HG02970 (cell line): ENCODE measurements around the gene S100B.

ENCODE experiments used
- ATAC-seq: cut with Tn5 transposase; IDR thresholded peaks from one replicate; pipeline ENCODE4 v1.9.1; 2021; ENCODE audit warnings: mild to moderate bottlenecking, moderate library complexity, moderate number of reproducible peaks; ENCODE audit not compliant: unreplicated experiment, low FRiP score

Gene S100B

DNA sequence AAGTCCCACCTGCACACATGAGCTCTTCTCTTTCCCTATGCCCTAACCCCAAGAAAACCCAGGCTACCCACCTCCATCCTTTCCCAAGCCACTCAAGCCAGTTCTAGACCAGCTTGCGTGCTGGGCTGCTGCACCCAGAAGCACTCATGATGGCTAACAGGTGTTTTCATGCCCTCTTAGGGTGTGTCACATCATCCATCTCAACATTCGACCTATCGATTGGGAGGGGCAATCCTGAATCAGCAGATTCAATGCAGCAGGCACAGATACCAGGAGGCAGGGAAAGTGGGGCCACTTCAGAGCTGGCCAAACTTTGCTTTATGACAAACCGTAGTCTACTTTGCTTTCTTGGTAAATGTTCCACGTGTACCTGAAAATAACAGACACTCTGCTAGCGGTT lies 24.0 kb upstream of the S100B start:
- no peak for ATAC-seq

DNA sequence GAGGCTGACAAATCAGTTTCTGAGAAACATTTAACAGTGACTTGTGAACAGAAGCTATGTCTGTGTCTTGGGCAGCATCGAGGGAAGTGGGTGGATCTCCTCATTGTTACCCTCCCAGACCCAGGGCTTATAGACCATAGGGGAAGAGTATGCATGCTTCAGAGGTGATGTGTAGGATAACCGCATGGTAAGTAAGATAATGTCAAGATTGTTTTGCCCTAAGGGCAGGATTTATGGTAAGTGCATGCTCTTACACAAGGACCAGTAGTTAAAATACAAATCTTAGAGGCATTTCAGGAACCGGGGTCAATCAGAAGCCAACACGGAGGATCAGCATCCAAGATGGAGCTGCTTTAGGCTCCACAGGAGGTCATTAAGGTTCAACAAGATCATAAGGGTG lies 22.8 kb upstream of the S100B start:
- ATAC-seq: no peak

DNA sequence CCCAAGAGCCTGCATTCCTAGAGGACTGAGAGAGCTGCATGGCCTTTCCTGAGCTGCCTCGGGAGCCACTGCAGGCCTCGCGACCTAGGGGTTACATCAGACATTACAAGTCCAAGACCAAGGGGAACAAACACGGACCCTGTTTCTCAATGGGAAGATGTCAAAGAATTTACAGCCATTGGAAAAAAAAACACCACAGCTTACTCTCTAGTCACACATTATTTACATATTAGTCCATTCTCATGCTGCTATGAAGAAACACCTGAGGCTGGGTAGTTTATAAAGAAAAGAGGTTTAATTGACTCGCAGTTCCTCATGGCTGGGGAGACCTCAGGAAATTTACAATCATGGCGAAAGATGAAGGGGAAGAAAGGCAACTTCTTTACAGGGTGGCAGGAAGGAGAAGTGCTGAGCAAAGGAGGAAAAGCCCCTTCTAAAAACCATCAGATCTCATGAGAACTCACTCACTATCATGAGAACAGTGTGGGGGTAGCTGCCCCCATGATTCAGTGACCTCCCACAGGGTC lies 22.2 kb upstream of the S100B start:
- ATAC-seq: no peak

DNA sequence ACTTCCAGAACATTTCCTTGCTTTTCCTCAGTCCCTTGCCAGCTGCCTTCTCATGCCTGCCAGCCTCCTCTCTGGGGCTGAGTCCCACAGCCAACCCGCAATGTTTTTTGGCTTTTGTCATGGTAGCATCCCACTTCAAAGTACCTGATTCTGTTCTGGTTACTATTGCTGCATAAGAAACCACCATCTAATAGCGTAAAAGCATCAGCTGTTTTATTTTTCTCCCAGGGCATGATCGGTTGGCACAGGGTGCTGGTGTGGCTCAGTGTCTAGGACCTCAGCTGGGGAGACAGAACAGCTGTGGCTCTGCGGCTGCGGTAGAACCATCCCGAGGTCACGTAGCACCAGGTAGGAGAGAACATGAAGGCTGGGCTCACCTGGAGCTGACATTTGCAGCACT lies 21.7 kb upstream of the S100B start:
- no peak for ATAC-seq

DNA sequence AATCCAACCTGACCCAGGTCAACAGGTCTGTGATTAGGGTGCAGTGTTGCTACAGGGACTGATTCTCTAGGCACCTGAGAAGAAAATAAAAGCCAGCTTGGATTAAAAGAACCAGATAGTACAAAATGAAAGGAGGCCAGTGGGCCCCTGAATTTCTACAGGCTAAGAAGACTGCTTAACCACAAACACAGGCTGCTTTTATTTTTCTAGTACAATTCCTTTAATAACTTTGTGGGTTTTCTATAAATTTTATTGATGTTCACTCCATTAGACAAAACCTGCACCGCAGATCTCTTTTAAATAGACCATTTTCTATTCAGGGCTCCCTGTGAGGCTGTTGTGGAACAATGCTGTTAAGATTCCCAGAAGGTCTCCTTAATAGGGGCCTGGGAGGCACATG lies 20.9 kb upstream of the S100B start:
- no peak for ATAC-seq

DNA sequence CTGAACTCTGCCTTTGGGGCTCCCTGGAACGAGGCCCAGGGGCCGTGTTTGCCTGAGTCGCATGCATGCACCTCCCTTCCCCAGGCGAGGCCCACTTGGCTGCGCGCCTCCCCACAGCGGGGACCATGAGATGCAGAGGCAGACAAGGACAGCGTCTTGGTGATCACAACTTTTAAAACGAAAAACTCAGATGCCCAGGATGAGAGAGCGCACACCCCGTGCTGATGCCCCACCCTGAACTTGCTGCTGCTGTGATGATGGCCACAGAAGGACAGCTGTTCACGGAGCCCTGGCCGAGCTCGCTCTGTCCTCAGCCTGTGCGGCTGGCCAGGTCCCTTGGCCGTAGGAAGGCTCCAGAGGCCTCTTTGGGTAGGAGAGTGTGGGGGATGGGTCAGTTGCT lies 19.2 kb upstream of the S100B start:
- ATAC-seq: no peak

DNA sequence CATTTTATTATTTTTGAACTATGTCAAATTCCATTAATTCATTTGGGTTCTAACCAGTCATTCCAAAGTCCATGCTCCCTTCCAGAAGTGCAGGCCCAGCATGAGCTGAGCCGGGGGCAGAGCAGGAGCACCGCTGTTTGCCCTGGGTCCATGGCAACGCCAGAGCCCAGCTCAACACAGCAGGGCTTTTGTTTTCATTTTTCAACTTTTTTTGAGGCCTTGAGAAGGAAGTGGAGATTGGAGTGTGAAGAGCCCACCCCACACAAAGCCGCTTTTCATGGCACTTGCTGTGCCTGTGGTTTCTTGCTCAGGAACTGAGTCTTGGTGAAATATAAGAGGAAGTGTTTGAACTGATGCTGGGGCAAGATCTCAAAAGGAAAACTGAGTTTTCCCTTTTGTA lies 17.3 kb upstream of the S100B start:
- no peak for ATAC-seq

DNA sequence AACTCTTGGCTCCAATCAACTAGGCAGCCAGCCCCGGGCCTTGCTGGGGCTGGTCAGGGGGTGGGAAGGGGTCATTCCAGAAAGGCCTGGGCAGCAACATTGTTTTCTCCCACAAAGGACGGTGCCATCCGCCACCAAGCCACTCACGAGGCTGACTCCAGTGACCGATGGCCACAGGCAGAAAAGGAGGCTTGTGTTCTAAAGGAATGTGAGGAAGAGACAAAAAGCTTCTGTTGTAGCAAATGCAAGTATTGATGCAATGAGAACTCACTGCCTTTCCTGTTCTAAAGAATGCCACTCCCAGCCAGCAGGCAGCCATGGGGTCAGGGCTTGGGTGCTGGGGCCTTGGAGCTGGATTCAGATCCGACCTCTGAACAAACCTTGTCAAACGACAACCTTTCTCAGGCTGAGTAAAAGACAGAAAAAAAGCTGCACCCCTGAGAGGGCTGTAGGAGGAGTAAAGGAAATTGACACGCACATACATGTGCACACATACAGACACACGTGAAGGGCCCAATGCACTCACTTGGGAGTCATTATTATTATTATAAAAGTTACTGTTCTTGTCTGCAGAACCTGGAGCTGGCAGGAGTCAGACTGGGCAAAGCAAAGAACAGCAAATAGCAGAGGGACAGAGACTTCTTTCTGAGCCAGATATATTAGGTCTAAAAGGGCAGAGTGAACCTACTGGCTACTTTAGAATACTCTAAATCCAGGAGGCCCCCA lies 16.7 kb upstream of the S100B start:
- ATAC-seq: no peak

DNA sequence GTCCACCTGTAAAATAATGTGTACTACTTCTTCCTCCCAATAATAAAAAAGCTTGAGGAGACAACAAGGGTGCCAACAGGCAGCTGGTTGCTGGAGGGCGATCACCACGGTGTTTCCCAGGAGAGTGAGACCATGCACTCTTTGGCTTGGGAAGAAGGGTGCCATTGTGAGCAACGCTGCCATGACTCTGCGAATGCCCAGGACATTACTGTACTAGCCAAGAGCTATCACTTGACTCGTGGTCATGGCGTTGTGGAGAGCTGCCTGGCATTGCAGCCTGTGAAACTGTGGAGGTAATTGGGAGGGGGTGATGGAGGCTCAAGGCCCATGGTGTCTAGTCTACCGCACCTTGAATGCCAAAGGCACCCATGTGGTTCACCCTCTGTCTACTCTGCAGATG lies 16.0 kb upstream of the S100B start:
- no peak for ATAC-seq

DNA sequence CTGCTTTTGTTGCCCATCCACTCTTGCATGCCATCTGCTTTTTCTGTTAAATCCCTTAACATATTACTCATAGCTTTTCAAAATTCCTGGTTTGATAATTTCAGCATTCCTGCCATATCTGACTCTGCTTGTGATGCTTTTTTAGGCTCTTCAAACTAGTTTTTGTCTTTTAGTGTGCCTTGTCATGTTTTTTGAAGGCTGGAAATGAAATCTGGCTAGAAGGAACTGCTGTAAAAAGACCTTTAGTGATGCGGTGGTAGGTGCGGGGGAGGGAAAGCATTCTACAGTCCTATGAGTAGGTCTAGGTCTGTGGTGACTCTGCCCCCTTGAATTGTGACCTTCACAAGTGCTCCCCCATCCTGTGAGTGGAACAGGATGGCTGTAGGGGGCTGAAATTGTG lies 15.0 kb upstream of the S100B start:
- ATAC-seq: no peak

DNA sequence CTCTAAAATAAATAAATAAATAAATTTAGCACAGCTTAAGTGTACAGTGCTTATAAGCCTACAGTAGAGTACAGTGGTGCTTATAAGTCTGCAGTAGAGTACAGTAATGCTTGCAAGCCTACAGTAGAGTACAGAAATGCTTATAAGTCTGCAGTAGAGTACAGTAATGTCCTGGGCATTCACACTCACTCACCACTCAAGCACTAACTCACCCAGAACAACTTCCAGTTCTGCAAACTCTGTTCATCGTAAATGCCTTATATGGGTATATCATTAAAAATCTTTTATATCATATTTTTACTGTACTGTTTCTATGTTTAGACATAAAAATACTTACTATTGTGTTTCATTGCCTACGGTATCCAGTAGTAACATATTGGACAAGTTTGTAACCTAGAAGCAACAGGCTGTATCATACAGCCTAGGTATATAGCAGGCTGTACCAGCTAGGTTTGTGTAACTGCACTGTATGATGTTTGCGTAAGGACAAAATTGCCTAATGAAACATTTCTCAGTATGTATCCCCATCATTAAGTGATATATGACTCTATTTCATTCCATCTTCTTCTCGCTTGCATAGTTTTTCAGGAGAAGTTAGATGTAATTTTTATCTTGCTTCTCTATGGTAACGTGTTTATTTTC lies 14.0 kb upstream of the S100B start:
- ATAC-seq: no peak

DNA sequence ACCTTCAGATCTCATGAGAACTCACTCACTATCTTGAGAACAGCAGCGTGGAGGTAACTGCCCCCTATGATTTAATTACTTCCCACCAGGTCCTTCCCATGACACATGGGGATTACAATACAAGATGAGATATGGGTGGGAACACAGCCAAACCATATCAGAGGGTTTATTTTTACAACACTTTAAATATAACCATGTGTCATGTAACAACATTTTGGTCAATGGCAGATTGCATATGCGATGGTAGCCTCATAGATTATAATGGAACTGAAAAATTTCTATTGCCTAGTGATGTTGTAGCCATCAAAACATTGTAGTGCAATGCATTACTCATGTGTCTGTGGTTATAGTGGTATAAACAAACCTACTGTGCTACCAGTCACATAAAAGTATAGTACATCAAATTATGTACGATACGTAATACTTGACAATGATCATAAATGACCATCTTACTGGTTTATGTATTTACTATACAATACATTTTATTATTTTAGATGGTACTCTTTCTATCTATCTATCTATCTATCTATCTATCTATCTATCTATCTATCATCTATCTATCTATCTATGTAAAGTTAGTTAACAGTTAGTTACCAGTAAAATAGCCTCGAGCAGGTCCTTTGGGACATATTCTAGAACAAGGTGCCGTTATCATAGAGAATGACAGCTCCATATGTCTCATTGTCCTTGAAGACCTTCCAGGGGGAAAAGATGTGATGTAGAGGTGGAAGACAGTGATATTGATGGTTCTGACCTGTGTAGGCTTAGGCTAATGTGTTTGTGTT lies 12.6 kb upstream of the S100B start:
- no peak for ATAC-seq

DNA sequence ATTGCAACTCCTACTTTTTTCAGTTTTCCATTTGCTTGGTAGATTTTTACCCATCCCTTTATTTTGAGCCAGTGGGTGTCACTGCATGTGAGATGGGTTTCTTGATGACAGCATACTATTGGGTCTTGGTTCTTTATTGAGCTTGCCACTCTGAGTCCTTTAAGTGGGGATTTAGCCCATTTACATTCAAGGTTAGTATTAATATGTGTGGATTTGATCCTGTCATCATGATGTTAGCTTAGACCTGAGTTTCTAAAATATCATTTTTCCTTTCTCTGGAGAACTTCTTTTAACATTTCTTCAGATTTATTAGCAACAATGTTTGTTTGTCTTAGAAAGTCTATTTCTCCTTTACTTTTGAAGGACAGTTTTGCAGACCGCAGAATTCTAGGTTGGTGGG lies 11.8 kb upstream of the S100B start:
- no peak for ATAC-seq

DNA sequence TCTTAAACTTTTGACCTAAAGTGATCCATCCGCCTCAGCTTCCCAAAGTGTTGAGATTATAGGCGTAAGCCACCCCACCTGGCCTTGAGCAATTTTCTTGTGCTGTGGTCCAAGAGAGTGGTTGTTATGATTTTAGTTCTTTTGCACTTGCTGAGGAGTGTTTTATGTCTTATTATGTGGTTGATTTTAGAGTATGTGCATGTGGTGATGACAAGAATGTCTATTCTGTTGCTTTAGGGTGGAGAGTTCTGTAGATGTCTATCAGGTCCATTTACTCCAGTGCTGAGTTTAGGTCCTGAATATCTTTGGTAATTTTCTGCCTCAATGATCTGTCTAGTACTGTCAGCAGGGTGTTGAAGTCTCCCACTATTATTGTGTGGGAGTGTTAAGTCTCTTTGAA lies 11.2 kb upstream of the S100B start:
- ATAC-seq: no peak

DNA sequence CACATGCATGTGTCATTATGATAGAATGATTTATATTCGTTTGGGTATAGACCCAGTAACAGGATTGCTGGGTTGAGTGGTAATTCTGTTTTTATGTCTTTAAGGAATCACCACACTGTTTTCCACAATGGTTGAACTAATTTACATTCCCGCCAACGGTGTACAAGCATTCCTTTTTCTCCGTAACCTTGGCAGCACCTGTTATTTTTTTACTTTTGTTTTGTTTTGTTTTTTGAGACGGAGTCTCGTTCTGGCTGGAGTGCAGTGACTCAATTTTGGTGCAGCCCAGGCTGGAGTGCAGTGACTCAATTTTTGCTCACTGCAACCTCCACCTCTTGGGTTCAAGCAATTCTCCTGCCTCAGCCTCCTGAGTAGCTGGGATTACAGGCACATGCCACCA lies 8.5 kb upstream of the S100B start:
- ATAC-seq: no peak

DNA sequence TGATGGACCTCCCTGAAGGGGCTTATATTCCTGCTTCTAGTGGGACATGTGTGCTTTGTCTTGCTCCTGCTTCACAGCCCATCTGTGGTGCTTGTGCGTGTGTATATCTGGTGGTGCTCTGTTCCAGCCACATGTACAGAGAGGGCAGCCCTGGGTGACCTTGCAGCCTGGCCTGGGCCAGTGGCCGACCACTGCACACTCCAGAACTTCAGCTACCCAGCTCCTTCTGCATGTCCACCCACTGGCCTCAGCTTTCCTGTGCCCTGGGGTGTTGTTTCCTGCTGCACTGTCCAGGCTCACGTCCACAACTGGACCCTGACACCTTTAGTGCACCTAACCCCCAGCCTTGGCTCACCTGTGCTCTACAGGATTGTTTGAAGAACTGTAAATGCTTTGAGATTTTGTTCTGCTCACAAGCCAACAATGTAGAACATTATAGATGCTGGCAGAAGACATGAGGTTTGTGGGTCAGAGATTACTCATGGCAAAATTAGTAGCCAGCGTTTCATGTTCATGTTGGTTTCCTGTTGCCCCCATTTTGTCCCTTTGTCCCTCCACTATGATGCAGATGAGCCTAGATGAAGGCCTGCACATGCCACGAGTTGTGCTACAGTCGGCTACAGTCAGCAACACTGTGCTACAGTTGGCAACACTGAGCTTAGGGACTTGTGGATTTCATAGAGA lies 5.3 kb upstream of the S100B start:
- no peak for ATAC-seq

DNA sequence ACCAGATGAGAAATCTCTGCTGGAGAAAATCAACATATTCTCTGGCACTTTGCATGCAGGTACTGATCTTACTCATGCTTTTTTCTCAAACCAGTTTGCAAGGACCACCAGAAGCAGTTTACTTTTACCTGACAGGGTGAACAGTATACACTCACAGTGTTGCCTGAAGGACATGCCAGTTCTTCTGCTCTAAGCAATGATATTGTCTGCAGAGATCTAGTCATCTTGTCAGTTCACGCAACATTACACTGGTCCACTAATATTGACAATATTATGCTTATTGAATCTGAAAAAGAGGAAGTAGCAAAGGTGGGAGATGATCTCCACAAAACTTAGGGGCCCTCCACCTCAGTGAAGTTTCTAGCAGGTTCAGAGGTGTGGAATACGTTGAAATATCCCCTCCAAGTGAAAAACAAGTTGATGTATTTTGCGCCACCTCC lies 3.8 kb upstream of the S100B start:
- no peak for ATAC-seq

DNA sequence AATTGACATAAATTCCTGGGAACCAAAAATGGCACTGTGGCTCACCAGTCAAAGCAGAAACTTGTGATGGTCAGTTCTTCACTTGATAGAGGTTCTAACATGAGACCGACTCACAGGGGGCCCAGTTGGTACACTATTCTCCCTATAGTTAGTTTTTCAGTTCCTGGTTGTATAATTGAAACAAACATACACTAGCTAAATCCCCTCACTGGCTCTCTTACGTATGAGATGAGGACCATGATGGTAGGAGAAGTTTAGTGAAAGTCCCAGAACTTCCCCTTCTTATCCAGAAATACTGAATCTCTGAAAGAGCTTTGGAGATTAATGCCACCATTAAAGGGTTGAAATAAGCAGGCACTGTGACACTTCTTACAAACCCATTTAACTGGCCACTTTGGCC lies 2.8 kb upstream of the S100B start:
- no peak for ATAC-seq

DNA sequence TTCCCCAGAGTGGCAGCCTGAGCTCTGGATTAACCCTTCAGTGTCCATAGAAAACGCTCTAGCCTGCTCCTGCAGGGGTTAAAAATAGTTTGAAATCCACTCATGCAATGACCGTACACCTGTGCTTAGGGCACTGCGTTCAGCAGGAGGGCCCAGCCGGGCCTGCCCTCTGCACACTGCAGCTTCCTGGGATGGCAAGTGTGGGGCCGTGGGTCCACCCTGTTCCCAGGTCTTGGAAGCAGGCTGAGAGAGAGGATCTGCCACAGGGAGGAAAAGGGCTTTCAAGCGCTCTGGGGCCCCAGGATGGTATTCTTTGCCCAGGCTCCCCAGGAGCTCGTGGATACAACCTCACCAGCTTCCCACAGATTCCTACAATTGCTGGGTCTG lies 1.5 kb upstream of the S100B start:
- no peak for ATAC-seq

DNA sequence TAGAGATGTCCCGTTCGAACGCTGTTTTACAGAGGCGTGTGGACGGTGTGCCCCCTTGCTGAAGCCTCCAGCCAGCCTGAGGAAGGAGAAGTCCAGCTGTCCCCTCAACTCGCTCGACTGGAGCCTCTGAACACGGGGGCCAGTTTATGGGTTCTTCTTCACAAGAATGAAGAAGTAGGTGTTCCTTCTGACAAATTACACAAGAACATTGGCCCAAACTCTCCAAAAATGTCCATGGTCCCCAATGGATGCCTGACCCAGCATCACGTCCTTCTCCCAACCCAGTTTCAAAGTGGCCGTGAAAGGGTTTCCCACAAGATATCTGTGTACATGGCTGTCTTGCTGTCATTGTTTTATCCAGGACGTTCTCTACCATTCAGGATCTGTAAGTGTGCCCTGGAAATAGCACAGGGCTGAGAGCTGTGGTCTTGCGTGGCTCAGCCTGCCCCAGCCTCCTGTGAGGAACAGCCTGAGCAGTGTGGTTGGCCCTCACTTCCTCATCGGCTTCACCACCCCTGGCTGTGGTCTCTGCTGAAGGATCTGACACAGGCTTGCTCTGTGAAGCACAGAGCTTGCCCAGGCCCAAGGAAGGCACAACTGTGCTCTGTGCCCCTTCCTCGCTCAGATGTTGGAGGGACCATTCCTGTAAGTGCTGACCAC lies 1.0 kb upstream of the S100B start:
- no peak for ATAC-seq
